ENCODE measurements around the gene GRAMD2B.

The GRAMD2B gene

GRCh38 chr5:126506079-126506478 is 82.9 kb downstream of the GRAMD2B start:
- ChIA-PET POLR2A (no interaction called here), CTCF (no interaction called here)
- H3K36me3 ChIP-seq (ENCODE audit: control insufficient read depth in 2 of 2, insufficient read depth in 1 of 2, low read length in 2 of 2), result no peaks in the 10 kb centered on the region
- TF ChIP-seq BCL11A (tag by site-specific recombination; IDR thresholded peaks at IDR 0.05; ENCODE audit: low read depth), result no peak
- no peak for TF ChIP-seq TCF7L2 (IDR thresholded peaks at IDR 0.05; ENCODE audit: borderline replicate concordance, low read depth, low read length)
- no peaks in the 10 kb centered on the region for H3K4me1 ChIP-seq (ENCODE audit: control insufficient read depth, insufficient read depth, low read length)
- H3K4me3 ChIP-seq (ENCODE audit: low read depth, low read length), result no peak overlapping the region
- H3K27ac ChIP-seq (ENCODE audit: extremely low read depth, low read depth, low read length), result no peak overlapping the region
- no peaks in the 10 kb centered on the region for H3K9me3 ChIP-seq (ENCODE audit: control insufficient read depth, insufficient read depth, low read depth, low read length)

GRCh38 chr5:126508251-126508961 is 85.2 kb downstream of the GRAMD2B start:
- TF ChIP-seq ZNF610 (tag by site-specific recombination; IDR thresholded peaks at IDR 0.05; ENCODE audit: borderline replicate concordance) (no peak), ZNF580 (tag by site-specific recombination; IDR thresholded peaks at IDR 0.05) (no peak), ZNF24 (tag by site-specific recombination; IDR thresholded peaks at IDR 0.05) (no peak), ZNF174 (tag by site-specific recombination; IDR thresholded peaks at IDR 0.05) (no peak), ZFHX2 (tag by site-specific recombination; conservative IDR thresholded peaks at IDR 0.05) (no peak), PRDM4 (tag by site-specific recombination; IDR thresholded peaks at IDR 0.05) (0 out of 2 replicates have a peak, but pooled peaks have one; percentile 22)
- no peak overlapping the region for H3K4me3 ChIP-seq (ENCODE audit: low read depth, low read length)
- H3K9me3 ChIP-seq (ENCODE audit: control insufficient read depth, insufficient read depth, low read depth, low read length), result no peaks in the 10 kb centered on the region
- H3K4me1 ChIP-seq (ENCODE audit: control insufficient read depth, insufficient read depth, low read length), result no peaks in the 10 kb centered on the region; the same call in 1 of the 2 replicates
- POLR2A ChIA-PET, result no interaction called here
- no peak overlapping the region for H3K27ac ChIP-seq (ENCODE audit: extremely low read depth, low read depth, low read length)
- no peaks in the 10 kb centered on the region for H3K36me3 ChIP-seq (ENCODE audit: control insufficient read depth in 2 of 2, insufficient read depth in 1 of 2, low read length in 2 of 2)
- CTCF ChIA-PET, result interaction anchor here (0.9 kb wide), 1 partner anchor 24 kb away, joined by 3 read pairs; no protein-coding TSS in a partner anchor

GRCh38 chr5:126508962-126509279 is 85.7 kb downstream of the GRAMD2B start:
- ChIA-PET CTCF (interaction anchor here (0.9 kb wide), 1 partner anchor 24 kb away, joined by 3 read pairs; no protein-coding TSS in a partner anchor), POLR2A (no interaction called here)
- Histone ChIP-seq H3K4me1 (ENCODE audit: control insufficient read depth, insufficient read depth, low read length) (no peaks in the 10 kb centered on the region; the same call in 1 of the 2 replicates), H3K4me3 (ENCODE audit: low read depth, low read length) (no peak overlapping the region), H3K9me3 (ENCODE audit: control insufficient read depth, insufficient read depth, low read depth, low read length) (no peaks in the 10 kb centered on the region), H3K36me3 (ENCODE audit: control insufficient read depth in 2 of 2, insufficient read depth in 1 of 2, low read length in 2 of 2) (no peaks in the 10 kb centered on the region), H3K27ac (ENCODE audit: extremely low read depth, low read depth, low read length) (no peak overlapping the region)
- no peak for TF ChIP-seq ZNF148 (tag by site-specific recombination; IDR thresholded peaks at IDR 0.05; ENCODE audit: borderline replicate concordance)
- TF ChIP-seq ZNF518A (tag by site-specific recombination; conservative IDR thresholded peaks at IDR 0.05; ENCODE audit: low read depth), result no peak
- no peak for TF ChIP-seq ZBTB7A (tag by site-specific recombination; IDR thresholded peaks at IDR 0.05; ENCODE audit: low read depth)
- TF ChIP-seq SALL2 (tag by site-specific recombination; IDR thresholded peaks at IDR 0.05; ENCODE audit: borderline replicate concordance), result no peak
- TF ChIP-seq ZNF704 (tag by site-specific recombination; IDR thresholded peaks at IDR 0.05), result no peak
- no peak for TF ChIP-seq ZNF114 (tag by site-specific recombination; IDR thresholded peaks at IDR 0.05)
- TF ChIP-seq ZNF571 (tag by site-specific recombination; IDR thresholded peaks at IDR 0.05), result no peak
- no peak for TF ChIP-seq ZNF654 (tag by site-specific recombination; IDR thresholded peaks at IDR 0.05; ENCODE audit: low read depth)
- TF ChIP-seq ZNF10 (tag by site-specific recombination; IDR thresholded peaks at IDR 0.05), result no peak
- TF ChIP-seq ZNF391 (tag by site-specific recombination; IDR thresholded peaks at IDR 0.05; ENCODE audit: borderline replicate concordance, low read depth), result no peak
- TF ChIP-seq ZIC2 (tag by site-specific recombination; IDR thresholded peaks at IDR 0.05), result no peak
- no peak for TF ChIP-seq ZNF544 (tag by site-specific recombination; IDR thresholded peaks at IDR 0.05)

All from HEK293 (cell line).